HCT116 (cell line): ENCODE data around the gene SRGN. TPM values are rescaled to one million over a fixed set of nuclear protein-coding genes. Genes with fewer than 3 reads are reported as not detected.

Experiments used
- ATAC-seq: fragments of 200-7000 bp; cut with Tn5 transposase; 2 replicates; pipeline ENCODE4 v1.9.1; 2020; ENCODE audit warnings: mild to moderate bottlenecking, moderate library complexity
- BruUV-seq: library from RNA; stranded (reverse); fragments of 400-500 nt; replicated peaks from 2 replicates; lab custom pipeline; 2021; lab: Mats Ljungman, UMichigan
- CTCF ChIA-PET: fragments of 300-600 bp; sonication (Branson Sonifier 250); formaldehyde crosslinking; loops from one replicate; lab custom pipeline; 2021; ENCODE audit warnings: antibody characterized with exemption; lab: Charles Lee
- POLR2A ChIA-PET: fragments of 300-600, 350-600 bp; sonication (Branson Sonifier 250); formaldehyde crosslinking; loops from one replicate; lab custom pipeline; 2021; ENCODE audit warnings: antibody characterized with exemption; lab: Charles Lee
- RAD21 ChIA-PET, 2 experiments: fragments of 300-600 bp; sonication (Branson Sonifier 250); formaldehyde crosslinking; loops; one replicate each; lab custom pipeline; 2023; ENCODE audit warnings: low total read pairs in 2 of 2; ENCODE audit not compliant: uncharacterized antibody in 2 of 2, unreplicated experiment in 2 of 2, low non-redundant PET in 1 of 2; lab: Charles Lee
- DNase-seq: peaks from one replicate; pipeline ENCODE4 v3.0.0-alpha.2; 2010; ENCODE audit warnings: low read depth, low spot score
- H2AFZ ChIP-seq: fragments of 200-600 bp; shearing (Covaris generic), sonication (generic); 2 replicates; pipeline ENCODE4 v1.6.1; 2017; ENCODE audit warnings: low read depth, mixed run types, mixed read lengths, antibody characterized with exemption, low read length; ENCODE audit not compliant: poor library complexity, severe bottlenecking
- H3K27ac ChIP-seq: 2 replicates; pipeline ENCODE4 v1.5.1; 2012; ENCODE audit warnings: low read depth, low read length
- H3K27me3 ChIP-seq: fragments of 200-600 bp; sonication (generic); 2 replicates; pipeline ENCODE4 v1.6.1; 2016; ENCODE audit warnings: mixed run types, low read length, mixed read lengths; ENCODE audit not compliant: insufficient read depth
- H3K36me3 ChIP-seq, 2 experiments: fragments of 200-500 bp in 1 of 2; fragments of 200-600 bp in 1 of 2; sonication (Bioruptor generic) in 1 of 2; sonication (generic) in 1 of 2; 2 replicates each; pipeline versions ENCODE4 v1.5.1 to v1.6.1; 2014 to 2016; ENCODE audit warnings: low read length in 2 of 2, inconsistent platforms in 1 of 2, mixed read lengths in 1 of 2, mixed run types in 1 of 2; ENCODE audit not compliant: insufficient read depth in 2 of 2, control insufficient read depth in 1 of 2
- H3K4me1 ChIP-seq, 2 experiments: fragments of 200-600 bp in 1 of 2; sonication (generic) in 1 of 2; 2 replicates each; pipeline versions ENCODE4 v1.5.1 to v1.6.1; 2012 to 2017; ENCODE audit warnings: low read length in 2 of 2, inconsistent platforms in 1 of 2, mild to moderate bottlenecking in 1 of 2, mixed read lengths in 1 of 2, mixed run types in 1 of 2, moderate library complexity in 1 of 2; ENCODE audit not compliant: insufficient read depth in 2 of 2, control insufficient read depth in 1 of 2
- H3K4me2 ChIP-seq: fragments of 200-600 bp; sonication (generic); 2 replicates; pipeline ENCODE4 v1.6.1; 2017; ENCODE audit warnings: mixed run types, low read length, mixed read lengths
- H3K4me3 ChIP-seq, 2 experiments: fragments of 200-600 bp in 1 of 2; sonication (generic) in 1 of 2; replicated peaks in 1 of 2; 2 replicates each; pipeline ENCODE4 v1.5.1; 2011 to 2016; ENCODE audit warnings: low read length in 2 of 2, control low read depth in 1 of 2, low read depth in 1 of 2, mild to moderate bottlenecking in 1 of 2, mixed read lengths in 1 of 2, mixed run types in 1 of 2
- H3K79me2 ChIP-seq: fragments of 200-600 bp; sonication (generic); 2 replicates; pipeline ENCODE4 v1.6.1; 2017; ENCODE audit warnings: mild to moderate bottlenecking, mixed run types, low read length, moderate library complexity, mixed read lengths; ENCODE audit not compliant: insufficient read depth
- H3K9ac ChIP-seq: fragments of 200-600 bp; sonication (generic); 2 replicates; pipeline ENCODE4 v1.6.1; 2016; ENCODE audit warnings: low read length, mixed read lengths
- H3K9me2 ChIP-seq: fragments of 200-600 bp; sonication (generic), shearing (Covaris generic); 2 replicates; pipeline ENCODE4 v1.6.1; 2017; ENCODE audit warnings: mixed run types, mild to moderate bottlenecking, moderate library complexity; ENCODE audit not compliant: insufficient read depth
- H3K9me3 ChIP-seq, 2 experiments: fragments of 200-500 bp in 1 of 2; fragments of 200-600 bp in 1 of 2; sonication (Bioruptor generic) in 1 of 2; sonication (generic) in 1 of 2; 2 replicates each; pipeline ENCODE4 v1.6.1; 2014 to 2017; ENCODE audit warnings: low read length in 2 of 2, mixed read lengths in 2 of 2, inconsistent platforms in 1 of 2, low read depth in 1 of 2, mild to moderate bottlenecking in 1 of 2, mixed run types in 1 of 2, moderate library complexity in 1 of 2; ENCODE audit not compliant: control insufficient read depth in 1 of 2, insufficient read depth in 1 of 2
- H4K20me1 ChIP-seq: fragments of 200-600 bp; sonication (generic), shearing (Covaris generic); 2 replicates; pipeline ENCODE4 v1.6.1; 2017; ENCODE audit warnings: mixed run types, mild to moderate bottlenecking, moderate library complexity; ENCODE audit not compliant: insufficient read depth
- ATF3 ChIP-seq: IDR thresholded peaks from 2 replicates; pipeline ENCODE4 v1.6.1; 2012
- CBX3 ChIP-seq: IDR thresholded peaks from 2 replicates; pipeline ENCODE4 v1.6.1; 2012; ENCODE audit warnings: low read depth
- EZH2phosphoT487 ChIP-seq: fragments of 200-600 bp; IDR thresholded peaks from 2 replicates; pipeline ENCODE4 v1.6.1; 2018; ENCODE audit warnings: antibody characterized with exemption, borderline replicate concordance
- JUND ChIP-seq: IDR thresholded peaks from 2 replicates; pipeline ENCODE4 v1.6.1; 2012
- POLR2A ChIP-seq: IDR thresholded peaks from 2 replicates; pipeline ENCODE4 v1.7.0; 2011; ENCODE audit warnings: borderline replicate concordance; ENCODE audit not compliant: insufficient read depth, insufficient read length; ENCODE audit errors: extremely low read depth
- POLR2AphosphoS5 ChIP-seq: IDR thresholded peaks from 2 replicates; pipeline ENCODE4 v1.6.1; 2011; ENCODE audit warnings: mild to moderate bottlenecking, low read depth, low read length, moderate library complexity
- SP1 ChIP-seq: IDR thresholded peaks from 2 replicates; pipeline ENCODE4 v1.6.1; 2012; ENCODE audit warnings: low read depth
- SRF ChIP-seq: IDR thresholded peaks from 2 replicates; pipeline ENCODE4 v1.6.1; 2012; ENCODE audit warnings: low read depth
- TCF7L2 ChIP-seq: IDR thresholded peaks from 2 replicates; pipeline ENCODE4 v1.7.0; 2011; ENCODE audit warnings: borderline replicate concordance, inconsistent platforms; ENCODE audit not compliant: insufficient read depth, insufficient read length; ENCODE audit errors: extremely low read depth
- YY1 ChIP-seq: IDR thresholded peaks from 2 replicates; pipeline ENCODE4 v1.6.1; 2011; ENCODE audit warnings: low read length, low read depth, moderate library complexity, mild to moderate bottlenecking; ENCODE audit not compliant: insufficient replicate concordance; ENCODE audit errors: extremely low read depth
- ZFX ChIP-seq: fragments of 450-650 bp; IDR thresholded peaks from 2 replicates; pipeline ENCODE4 v1.6.1; 2017
- intact Hi-C: fragments of 100-400 bp; cut with micrococcal nuclease; formaldehyde crosslinking; loops from 2 replicates; pipeline ENCODE4 v1.10.0; 2022
- total RNA-seq: library from RNA; stranded (reverse); gene quantifications from one replicate; pipeline ENCODE4 v1.2.1, GENCODE V29; 2021; ENCODE audit not compliant: unreplicated experiment
- TF ChIP-seq, protein P1 (sequence below): IDR thresholded peaks from 2 replicates; pipeline ENCODE4 v1.6.1; 2012

SRGN gene
- total RNA-seq, 1 experiment from 2014 or later, result 1.8 TPM

DNA sequence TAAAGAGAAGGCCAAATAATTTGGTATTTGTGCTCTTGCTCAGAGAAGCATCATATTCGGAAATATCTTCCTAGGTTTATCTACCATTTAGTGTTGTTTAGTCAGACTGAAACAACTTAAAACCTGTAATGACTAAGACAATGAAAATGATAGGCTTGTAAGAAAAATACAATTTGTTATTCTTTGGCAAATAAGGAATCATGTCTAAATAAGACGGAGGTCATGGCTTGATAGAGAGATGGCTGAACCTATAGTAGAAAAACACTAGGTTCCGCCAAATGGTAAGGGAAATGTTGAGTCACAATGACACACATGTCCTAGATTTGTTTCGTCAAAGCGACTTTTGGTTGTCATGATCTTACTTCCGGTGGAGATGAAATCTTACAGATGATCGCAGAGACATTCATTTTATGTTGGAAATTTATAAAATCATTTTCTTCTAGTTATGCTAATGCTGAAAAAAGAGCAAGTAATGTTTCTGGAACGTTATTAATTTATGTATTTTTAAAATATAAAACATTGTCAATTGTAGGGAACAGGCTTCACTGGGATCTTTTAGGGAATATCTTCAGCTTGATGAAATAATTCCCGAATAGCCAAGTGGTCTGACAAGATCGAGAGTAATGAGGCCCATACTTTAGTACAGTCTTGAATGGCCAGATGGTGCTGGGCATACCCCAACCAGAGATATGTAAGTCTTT is 1.0 kb downstream of the SRGN start:
- no peak overlapping the region for H2AFZ ChIP-seq
- no peak for TF ChIP-seq CBX3
- H3K79me2 ChIP-seq, result no peaks in the 10 kb centered on the region
- peaks cover 0 to 2% of the 10 kb centered on the region in 2 experiments; a peak in 2 of 4 replicates for H3K4me1 ChIP-seq
- ChIA-PET POLR2A (no interaction called here), CTCF (no interaction called here), RAD21 (no interaction called here)
- H4K20me1 ChIP-seq, result no peaks in the 10 kb centered on the region
- H3K36me3 ChIP-seq, result no peaks in the 10 kb centered on the region
- intact Hi-C loops, result no loop called here
- ATAC-seq (no peak), DNase-seq (no peak)
- no peaks in the 10 kb centered on the region for H3K9me2 ChIP-seq
- no TSS peak for BruUV-seq
- no peak overlapping the region for H3K4me2 ChIP-seq
- H3K9ac ChIP-seq, result no peak overlapping the region
- no peaks in the 10 kb centered on the region for H3K9me3 ChIP-seq
- no peak overlapping the region for H3K27ac ChIP-seq
- no peaks in the 10 kb centered on the region for H3K27me3 ChIP-seq
- H3K4me3 ChIP-seq, result no peak overlapping the region

GRCh38 chr10:69089638-69090599 is 2.0 kb downstream of the SRGN start:
- RAD21 ChIA-PET, result no interaction called here
- Histone ChIP-seq H3K4me1 (peaks cover 0 to 2% of the 10 kb centered on the region in 2 experiments; a peak in 2 of 4 replicates), H3K27ac (no peak overlapping the region), H3K27me3 (no peaks in the 10 kb centered on the region), H3K36me3 (no peaks in the 10 kb centered on the region), H2AFZ (no peak overlapping the region), H3K4me3 (no peak overlapping the region), H3K9me3 (no peaks in the 10 kb centered on the region), H3K9me2 (no peaks in the 10 kb centered on the region)
- no TSS peak for BruUV-seq
- POLR2A ChIA-PET, result no interaction called here
- CTCF ChIA-PET, result interaction anchor here (2.9 kb wide), 1 partner anchor 85 kb away, joined by 13 read pairs; no protein-coding TSS in a partner anchor
- no peak for TF ChIP-seq ZFX
- TF ChIP-seq SRF, result no peak
- no peak for TF ChIP-seq TCF7L2
- no peak for TF ChIP-seq YY1
- TF ChIP-seq, protein P1, sequence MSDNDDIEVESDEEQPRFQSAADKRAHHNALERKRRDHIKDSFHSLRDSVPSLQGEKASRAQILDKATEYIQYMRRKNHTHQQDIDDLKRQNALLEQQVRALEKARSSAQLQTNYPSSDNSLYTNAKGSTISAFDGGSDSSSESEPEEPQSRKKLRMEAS, result no peak
- TF ChIP-seq POLR2AphosphoS5, result no peak
- no peak for TF ChIP-seq POLR2A
- no peak for TF ChIP-seq SP1
- TF ChIP-seq EZH2phosphoT487, result no peak
- no peak for TF ChIP-seq JUND
- TF ChIP-seq ATF3, result no peak
- TF ChIP-seq, all 23 proteins: peak for 0
- no peaks in the 10 kb centered on the region for H4K20me1 ChIP-seq
- no peak overlapping the region for H3K4me2 ChIP-seq
- no peaks in the 10 kb centered on the region for H3K79me2 ChIP-seq
- no peak overlapping the region for H3K9ac ChIP-seq
- no peak for ATAC-seq
- intact Hi-C loops, result loop anchor here (5.0 kb wide), 1 partner anchor 298 kb away; no protein-coding TSS in a partner anchor
- no peak for DNase-seq
